ENCODE measurements around the gene SYTL5. TPM values are rescaled to one million over a fixed set of nuclear protein-coding genes. Genes with fewer than 3 reads are reported as not detected.

Gene SYTL5
- total and polyA plus RNA-seq, 10 donors, result 0.15 TPM; not detected in 9

DNA sequence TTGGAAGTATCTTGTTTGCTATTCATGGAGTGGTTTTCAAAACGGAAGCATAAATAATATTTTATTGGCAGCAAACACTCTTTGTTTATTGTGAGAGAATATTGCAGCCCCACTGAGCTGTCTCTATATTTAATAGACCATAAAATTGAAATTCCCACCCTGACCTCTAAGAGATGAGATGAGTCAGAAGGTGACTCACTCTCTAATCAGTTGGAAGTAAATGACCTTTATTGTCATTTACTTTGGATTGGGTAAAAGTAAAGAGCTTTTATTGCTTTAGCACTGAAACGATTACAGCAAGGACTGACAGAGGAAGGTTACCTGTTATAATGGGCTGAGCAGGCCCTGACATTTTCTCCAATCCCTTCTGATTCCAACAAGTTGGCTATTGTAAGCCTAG is 55.0 kb downstream of the SYTL5 start:
- Histone ChIP-seq H3K4me3 (no peak overlapping the region), H3K9me3 (no peaks in the 10 kb centered on the region), H3K27ac (no peak overlapping the region), H3K27me3 (replicated peaks in 1 of 7) (no peaks in the 10 kb centered on the region), H3K4me1 (no peaks in the 10 kb centered on the region), H3K36me3 (no peaks in the 10 kb centered on the region)
- no peak for DNase-seq
- 43 to 68% (median 51%) methylated on average over 2 of the region's 2 CpGs for WGBS, 5 donors
- intact Hi-C loops (cut with DNase I; ENCODE audit: low total_unique reads), result no loop called here
- TF ChIP-seq POLR2A (IDR thresholded peaks at IDR 0.05) (no peak), POLR2AphosphoS5 (IDR thresholded peaks at IDR 0.05) (no peak)
- TF ChIP-seq, protein P1, sequence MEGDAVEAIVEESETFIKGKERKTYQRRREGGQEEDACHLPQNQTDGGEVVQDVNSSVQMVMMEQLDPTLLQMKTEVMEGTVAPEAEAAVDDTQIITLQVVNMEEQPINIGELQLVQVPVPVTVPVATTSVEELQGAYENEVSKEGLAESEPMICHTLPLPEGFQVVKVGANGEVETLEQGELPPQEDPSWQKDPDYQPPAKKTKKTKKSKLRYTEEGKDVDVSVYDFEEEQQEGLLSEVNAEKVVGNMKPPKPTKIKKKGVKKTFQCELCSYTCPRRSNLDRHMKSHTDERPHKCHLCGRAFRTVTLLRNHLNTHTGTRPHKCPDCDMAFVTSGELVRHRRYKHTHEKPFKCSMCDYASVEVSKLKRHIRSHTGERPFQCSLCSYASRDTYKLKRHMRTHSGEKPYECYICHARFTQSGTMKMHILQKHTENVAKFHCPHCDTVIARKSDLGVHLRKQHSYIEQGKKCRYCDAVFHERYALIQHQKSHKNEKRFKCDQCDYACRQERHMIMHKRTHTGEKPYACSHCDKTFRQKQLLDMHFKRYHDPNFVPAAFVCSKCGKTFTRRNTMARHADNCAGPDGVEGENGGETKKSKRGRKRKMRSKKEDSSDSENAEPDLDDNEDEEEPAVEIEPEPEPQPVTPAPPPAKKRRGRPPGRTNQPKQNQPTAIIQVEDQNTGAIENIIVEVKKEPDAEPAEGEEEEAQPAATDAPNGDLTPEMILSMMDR (IDR thresholded peaks at IDR 0.05 in 8 of 11, conservative IDR thresholded peaks at IDR 0.05 in 3 of 11), result no peak

DNA sequence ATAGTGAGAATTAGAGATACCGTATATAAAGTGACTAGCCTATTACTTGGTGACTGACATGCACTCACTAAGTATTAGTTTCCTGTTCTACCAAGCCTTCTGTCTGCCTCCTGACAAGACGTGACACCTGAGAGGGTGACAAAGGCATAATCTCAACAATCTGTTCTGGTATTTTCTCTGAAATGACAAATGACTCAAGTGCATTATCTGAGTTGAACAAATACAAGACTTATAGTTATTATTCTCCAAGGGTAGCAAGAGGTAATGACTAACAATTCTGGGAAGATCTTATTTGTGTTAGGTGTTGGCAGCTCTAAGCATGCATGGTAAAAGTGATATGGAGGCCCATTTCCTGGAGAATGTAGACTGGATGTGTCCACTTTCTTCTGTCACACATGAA is 60.6 kb downstream of the SYTL5 start:
- DNase-seq, result no peak
- Histone ChIP-seq H3K9me3 (no peaks in the 10 kb centered on the region), H3K4me3 (no peak overlapping the region), H3K27ac (no peak overlapping the region), H3K4me1 (no peaks in the 10 kb centered on the region), H3K36me3 (no peaks in the 10 kb centered on the region), H3K27me3 (replicated peaks in 1 of 7) (peaks cover 0 to 8% (median 0%) of the 10 kb centered on the region in 7 donors)
- 55 to 87% (median 73%) methylated on average over 2 of the region's 2 CpGs for WGBS, 5 donors
- intact Hi-C loops (cut with DNase I; ENCODE audit: low total_unique reads), result no loop called here
- TF ChIP-seq, protein P1 (IDR thresholded peaks at IDR 0.05 in 8 of 11, conservative IDR thresholded peaks at IDR 0.05 in 3 of 11), result no peak
- TF ChIP-seq POLR2A (IDR thresholded peaks at IDR 0.05), result no peak

DNA sequence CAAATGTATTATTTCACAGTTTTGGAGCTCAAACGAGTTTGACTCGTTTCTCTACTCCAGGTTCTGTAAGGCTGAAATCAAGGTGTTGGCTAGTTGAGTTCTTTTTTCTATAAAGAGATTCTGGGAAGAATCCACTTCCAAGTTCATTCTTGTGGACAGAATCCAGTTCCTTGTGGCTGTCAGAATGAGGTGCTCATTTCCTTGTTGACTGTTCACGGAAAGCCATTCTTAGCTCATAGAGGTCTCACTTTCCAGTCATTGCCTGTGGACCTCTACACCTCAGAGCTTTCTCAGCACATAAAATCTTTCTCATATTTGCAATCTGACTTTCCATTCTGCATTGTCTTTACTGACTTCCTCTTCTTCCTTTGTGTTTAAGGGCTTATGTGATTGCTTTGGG is 62.9 kb downstream of the SYTL5 start:
- Histone ChIP-seq H3K4me3 (no peak overlapping the region), H3K9me3 (no peaks in the 10 kb centered on the region), H3K4me1 (no peaks in the 10 kb centered on the region), H3K36me3 (no peaks in the 10 kb centered on the region), H3K27ac (no peak overlapping the region), H3K27me3 (replicated peaks in 1 of 7) (peaks cover 0 to 8% (median 0%) of the 10 kb centered on the region in 7 donors)
- intact Hi-C loops (cut with DNase I; ENCODE audit: low total_unique reads), result no loop called here
- 78 to 91% (median 83%) methylated on average over 3 of the region's 3 CpGs for WGBS, 5 donors
- TF ChIP-seq, protein P1 (IDR thresholded peaks at IDR 0.05 in 8 of 11, conservative IDR thresholded peaks at IDR 0.05 in 3 of 11), result no peak
- TF ChIP-seq POLR2A (IDR thresholded peaks at IDR 0.05) (no peak), POLR2AphosphoS5 (IDR thresholded peaks at IDR 0.05) (no peak)
- no peak for DNase-seq

DNA sequence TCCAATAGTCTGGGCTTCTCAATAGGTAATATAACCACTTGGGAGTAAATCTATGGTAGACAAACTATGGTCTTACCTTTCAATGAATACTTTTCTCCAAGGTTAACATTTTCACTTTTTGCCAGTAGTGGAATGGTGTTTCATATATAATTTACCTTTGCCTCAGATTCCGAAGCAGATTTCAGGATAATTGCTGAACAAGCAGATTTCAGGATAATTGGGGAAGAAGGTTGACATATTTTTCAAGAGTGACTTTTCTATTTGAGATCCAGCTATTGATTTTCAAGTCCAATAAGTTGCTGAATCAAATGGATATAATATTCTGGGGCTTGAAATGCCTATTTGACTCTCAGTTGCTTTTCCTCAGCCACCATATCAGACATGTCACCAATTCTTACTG is 63.6 kb downstream of the SYTL5 start:
- Histone ChIP-seq H3K36me3 (no peaks in the 10 kb centered on the region), H3K4me1 (no peaks in the 10 kb centered on the region), H3K27me3 (replicated peaks in 1 of 7) (peaks cover 0 to 8% (median 0%) of the 10 kb centered on the region in 7 donors), H3K27ac (no peak overlapping the region), H3K4me3 (no peak overlapping the region), H3K9me3 (no peaks in the 10 kb centered on the region)
- intact Hi-C loops (cut with DNase I; ENCODE audit: low total_unique reads), result no loop called here
- DNase-seq, result no peak
- no peak for TF ChIP-seq POLR2AphosphoS5 (IDR thresholded peaks at IDR 0.05)
- TF ChIP-seq, protein P1 (IDR thresholded peaks at IDR 0.05 in 8 of 11, conservative IDR thresholded peaks at IDR 0.05 in 3 of 11), result no peak
- 74 to 95% (median 88%) methylated on average over 1 of the region's 1 CpG for WGBS, 5 donors
